HUES6 (cell line): ENCODE data around the gene SLAMF8.

Experiments used
- H3K27ac ChIP-seq: 2 replicates; pipeline ENCODE4 v1.7.0; 2013; ENCODE audit warnings: low read depth, mild to moderate bottlenecking, low read length, inconsistent platforms
- H3K27me3 ChIP-seq: 2 replicates; pipeline ENCODE4 v1.6.1; 2013; ENCODE audit warnings: low read length; ENCODE audit not compliant: control insufficient read depth, insufficient read depth
- H3K36me3 ChIP-seq: 2 replicates; pipeline ENCODE4 v1.6.1; 2013; ENCODE audit warnings: low read length; ENCODE audit not compliant: control insufficient read depth, insufficient read depth
- H3K4me1 ChIP-seq: 2 replicates; pipeline ENCODE4 v1.6.1; 2013; ENCODE audit warnings: low read length; ENCODE audit not compliant: control insufficient read depth, insufficient read depth
- H3K4me3 ChIP-seq: 2 replicates; pipeline ENCODE4 v1.5.1; 2013; ENCODE audit warnings: low read depth, low read length
- H3K9ac ChIP-seq: one replicate; pipeline ENCODE4 v1.6.1; 2013; ENCODE audit warnings: mild to moderate bottlenecking, low read length
- H3K9me3 ChIP-seq: 2 replicates; pipeline ENCODE4 v1.6.1; 2013; ENCODE audit warnings: low read depth, low read length; ENCODE audit not compliant: control insufficient read depth, insufficient read depth

The SLAMF8 gene

GRCh38 chr1:159848326-159848725, 21.7 kb downstream of the SLAMF8 start:
- H3K4me1 ChIP-seq: no peaks in the 10 kb centered on the region
- H3K36me3 ChIP-seq: no peaks in the 10 kb centered on the region
- H3K27me3 ChIP-seq: peaks cover 18% of the 10 kb centered on the region
- no peak overlapping the region for H3K9ac ChIP-seq
- no peak overlapping the region for H3K4me3 ChIP-seq
- H3K27ac ChIP-seq: no peak overlapping the region
- no peaks in the 10 kb centered on the region for H3K9me3 ChIP-seq

GRCh38 chr1:159849626-159850366, 23.1 kb downstream of the SLAMF8 start:
- Histone ChIP-seq H3K36me3 (no peaks in the 10 kb centered on the region), H3K9ac (no peak overlapping the region), H3K4me3 (no peak overlapping the region), H3K4me1 (peaks cover 5% of the 10 kb centered on the region; the same call in 1 of the 2 replicates), H3K27ac (no peak overlapping the region), H3K27me3 (peaks cover 22% of the 10 kb centered on the region), H3K9me3 (no peaks in the 10 kb centered on the region)

GRCh38 chr1:159851407-159851806, 24.7 kb downstream of the SLAMF8 start:
- Histone ChIP-seq H3K27me3 (peaks cover 38% of the 10 kb centered on the region), H3K36me3 (no peaks in the 10 kb centered on the region), H3K4me3 (no peak overlapping the region), H3K4me1 (peaks cover 5% of the 10 kb centered on the region; the same call in 1 of the 2 replicates), H3K9ac (no peak overlapping the region), H3K9me3 (no peaks in the 10 kb centered on the region), H3K27ac (no peak overlapping the region)

- H3K27ac ChIP-seq: no peak overlapping the region
- H3K4me3 ChIP-seq: peak overlapping the region; percentile 74
- H3K9ac ChIP-seq: no peak overlapping the region
- H3K9me3 ChIP-seq: no peaks in the 10 kb centered on the region
- H3K36me3 ChIP-seq: no peaks in the 10 kb centered on the region
- peaks cover 45% of the 10 kb centered on the region for H3K27me3 ChIP-seq
- peaks cover 5% of the 10 kb centered on the region; the same call in 1 of the 2 replicates for H3K4me1 ChIP-seq
These were observed 26.9 kb downstream of the SLAMF8 start for GRCh38 chr1:159853417-159854115.

- peaks cover 5% of the 10 kb centered on the region; the same call in 1 of the 2 replicates for H3K4me1 ChIP-seq
- H3K36me3 ChIP-seq: no peaks in the 10 kb centered on the region
- H3K9ac ChIP-seq: peak overlapping the region; percentile 58
- H3K27me3 ChIP-seq: peaks cover 48% of the 10 kb centered on the region
- H3K4me3 ChIP-seq: peak overlapping the region; percentile 74
- H3K27ac ChIP-seq: no peak overlapping the region
- H3K9me3 ChIP-seq: no peaks in the 10 kb centered on the region
These were observed 27.5 kb downstream of the SLAMF8 start for GRCh38 chr1:159854116-159854692.

- Histone ChIP-seq H3K9me3 (no peaks in the 10 kb centered on the region), H3K9ac (peak overlapping the region; percentile 58), H3K27me3 (peaks cover 48% of the 10 kb centered on the region), H3K4me1 (peaks cover 5% of the 10 kb centered on the region; the same call in 1 of the 2 replicates), H3K27ac (no peak overlapping the region), H3K36me3 (no peaks in the 10 kb centered on the region), H3K4me3 (peak overlapping the region; percentile 74)
These were observed 28.1 kb downstream of the SLAMF8 start for GRCh38 chr1:159854693-159855192.

- no peaks in the 10 kb centered on the region for H3K9me3 ChIP-seq
- H3K4me1 ChIP-seq: peaks cover 5% of the 10 kb centered on the region; the same call in 1 of the 2 replicates
- no peak overlapping the region for H3K27ac ChIP-seq
- no peak overlapping the region for H3K9ac ChIP-seq
- no peaks in the 10 kb centered on the region for H3K36me3 ChIP-seq
- peaks cover 48% of the 10 kb centered on the region for H3K27me3 ChIP-seq
- H3K4me3 ChIP-seq: no peak overlapping the region
These were observed 29.0 kb downstream of the SLAMF8 start for GRCh38 chr1:159855709-159856108.

- Histone ChIP-seq H3K9ac (no peak overlapping the region), H3K9me3 (no peaks in the 10 kb centered on the region), H3K27ac (no peak overlapping the region), H3K36me3 (no peaks in the 10 kb centered on the region), H3K27me3 (peaks cover 55% of the 10 kb centered on the region), H3K4me3 (no peak overlapping the region), H3K4me1 (peaks cover 11% of the 10 kb centered on the region; the same call in 1 of the 2 replicates)
These were observed 29.9 kb downstream of the SLAMF8 start for GRCh38 chr1:159856576-159856975.

- Histone ChIP-seq H3K9me3 (no peaks in the 10 kb centered on the region), H3K27ac (no peak overlapping the region), H3K36me3 (no peaks in the 10 kb centered on the region), H3K9ac (no peak overlapping the region), H3K27me3 (peaks cover 56% of the 10 kb centered on the region), H3K4me3 (no peak overlapping the region), H3K4me1 (peaks cover 13% of the 10 kb centered on the region; the same call in 1 of the 2 replicates)
These were observed 31.2 kb downstream of the SLAMF8 start for GRCh38 chr1:159857889-159858288.

- H3K4me1 ChIP-seq: peaks cover 8% of the 10 kb centered on the region; the same call in 1 of the 2 replicates
- H3K27ac ChIP-seq: no peak overlapping the region
- H3K9ac ChIP-seq: no peak overlapping the region
- no peaks in the 10 kb centered on the region for H3K36me3 ChIP-seq
- H3K27me3 ChIP-seq: peaks cover 36% of the 10 kb centered on the region
- no peak overlapping the region for H3K4me3 ChIP-seq
- H3K9me3 ChIP-seq: no peaks in the 10 kb centered on the region
These were observed 33.2 kb downstream of the SLAMF8 start for GRCh38 chr1:159859767-159860322.
